ENCODE measurements around the gene MX1.
A peak's percentile ranks its signal among the peaks of the same experiment; 100 is the strongest.

Gene MX1

DNA sequence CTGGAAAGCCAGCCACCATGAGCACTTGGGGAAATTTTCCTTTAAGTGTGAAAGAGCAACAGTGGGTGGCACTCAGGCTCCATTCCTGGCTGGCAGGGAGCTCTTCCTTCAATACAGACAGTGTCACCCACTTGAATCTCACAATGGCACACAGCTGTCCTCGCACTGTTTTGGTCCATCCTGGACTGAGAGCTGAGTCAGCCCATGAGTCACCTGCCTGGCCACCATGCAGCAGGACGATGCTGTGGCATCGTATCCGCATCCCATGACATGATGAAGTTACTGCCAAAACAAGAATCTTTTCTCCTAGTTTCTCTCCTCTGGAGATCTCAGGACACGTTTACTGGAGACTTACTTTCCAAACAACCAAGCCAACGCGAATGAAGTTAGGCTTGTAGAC lies 75.9 kb downstream of the MX1 start:
- DNase-seq (no peak), ATAC-seq (no peak)
- H3K27me3 Mint-ChIP-seq: peaks cover 41% of the 10 kb centered on the region
- peaks cover 8% of the 10 kb centered on the region for H3K4me1 Mint-ChIP-seq
- no peak overlapping the region for H3K4me3 Mint-ChIP-seq
- no peaks in the 10 kb centered on the region for H3K9me3 Mint-ChIP-seq
- H3K27ac Mint-ChIP-seq: peak overlapping the region in 1 of 2 donors; percentile 3

DNA sequence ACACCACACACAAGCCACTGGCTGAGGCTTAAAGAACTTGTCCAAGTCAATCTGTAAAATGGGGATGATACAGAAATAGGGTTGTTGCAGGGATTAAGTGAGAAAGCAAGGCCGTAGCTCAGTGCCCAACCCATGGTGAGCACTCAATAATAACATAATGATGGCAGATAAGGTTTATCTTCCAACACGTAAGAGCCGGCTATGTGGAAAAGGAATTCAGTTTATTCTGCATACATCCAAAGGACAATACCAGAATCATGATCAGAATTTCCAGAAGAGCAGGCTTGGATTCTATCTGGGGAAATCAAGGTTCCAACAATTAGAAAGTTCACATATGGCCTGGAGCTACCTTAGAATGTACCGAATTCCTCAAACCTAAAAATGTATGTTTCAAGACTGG lies 77.3 kb downstream of the MX1 start:
- Mint-ChIP-seq H3K9me3 (no peaks in the 10 kb centered on the region), H3K27ac (no peak overlapping the region), H3K27me3 (peaks cover 48% of the 10 kb centered on the region), H3K4me1 (peaks cover 8% of the 10 kb centered on the region), H3K4me3 (no peak overlapping the region)
- DNase-seq (no peak), ATAC-seq (no peak)

DNA sequence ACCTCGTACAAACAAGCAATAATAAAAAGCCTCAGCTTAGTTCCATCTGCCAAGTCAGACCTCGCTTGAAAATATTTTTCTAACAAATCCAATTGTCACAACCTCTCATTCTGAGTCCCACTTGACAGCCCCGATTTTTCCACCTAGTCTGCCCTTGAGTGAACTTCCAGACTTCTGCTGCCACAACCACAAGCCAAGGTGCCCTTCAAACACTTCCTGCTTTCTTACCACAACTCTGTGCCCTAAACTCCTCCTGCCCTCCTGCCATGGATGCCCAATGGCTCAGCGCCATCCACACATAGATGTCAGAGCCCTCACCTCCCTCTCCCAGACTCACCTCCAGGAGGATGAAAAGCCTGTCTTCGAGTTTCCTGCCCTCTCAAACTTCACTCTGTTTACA lies 78.0 kb downstream of the MX1 start:
- peaks cover 13% of the 10 kb centered on the region for H3K4me1 Mint-ChIP-seq
- no peak for DNase-seq
- H3K4me3 Mint-ChIP-seq: no peak overlapping the region
- H3K9me3 Mint-ChIP-seq: no peaks in the 10 kb centered on the region
- no peak overlapping the region for H3K27ac Mint-ChIP-seq
- H3K27me3 Mint-ChIP-seq: peaks cover 55% of the 10 kb centered on the region
- ATAC-seq: no peak

DNA sequence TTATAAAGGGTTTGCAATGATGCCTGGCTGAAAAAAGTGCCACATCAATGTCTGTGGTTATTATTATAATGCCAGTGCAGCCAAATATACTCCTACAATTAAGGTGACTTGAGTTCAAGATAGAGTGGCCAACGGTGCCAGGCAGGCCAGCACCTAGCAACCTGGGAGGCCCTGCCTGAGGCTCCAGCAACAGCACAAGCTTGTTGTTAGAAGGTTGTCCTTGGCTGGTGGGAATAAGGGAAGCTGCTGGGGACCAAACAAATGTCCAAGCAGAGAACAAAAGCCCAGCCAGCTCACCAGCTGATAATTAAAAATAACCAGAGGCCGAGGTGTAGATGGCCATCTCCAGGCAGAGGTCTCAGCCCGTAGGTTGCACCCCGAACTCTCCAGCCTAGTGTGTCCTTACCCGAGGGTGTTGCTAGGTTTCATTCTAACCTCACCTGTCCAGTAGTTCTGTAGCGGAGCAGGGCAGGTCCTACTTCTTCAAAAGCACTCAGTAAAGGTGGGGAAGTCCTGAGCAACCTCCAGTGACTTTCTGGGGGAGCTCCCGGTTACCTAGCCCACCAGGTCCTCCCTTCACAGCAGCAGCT lies 80.1 kb downstream of the MX1 start:
- H3K9me3 Mint-ChIP-seq: no peaks in the 10 kb centered on the region
- DNase-seq (no peak), ATAC-seq (no peak)
- H3K27ac Mint-ChIP-seq: no peak overlapping the region
- peaks cover 15% of the 10 kb centered on the region for H3K4me1 Mint-ChIP-seq
- peaks cover 74% of the 10 kb centered on the region for H3K27me3 Mint-ChIP-seq
- H3K4me3 Mint-ChIP-seq: no peak overlapping the region

DNA sequence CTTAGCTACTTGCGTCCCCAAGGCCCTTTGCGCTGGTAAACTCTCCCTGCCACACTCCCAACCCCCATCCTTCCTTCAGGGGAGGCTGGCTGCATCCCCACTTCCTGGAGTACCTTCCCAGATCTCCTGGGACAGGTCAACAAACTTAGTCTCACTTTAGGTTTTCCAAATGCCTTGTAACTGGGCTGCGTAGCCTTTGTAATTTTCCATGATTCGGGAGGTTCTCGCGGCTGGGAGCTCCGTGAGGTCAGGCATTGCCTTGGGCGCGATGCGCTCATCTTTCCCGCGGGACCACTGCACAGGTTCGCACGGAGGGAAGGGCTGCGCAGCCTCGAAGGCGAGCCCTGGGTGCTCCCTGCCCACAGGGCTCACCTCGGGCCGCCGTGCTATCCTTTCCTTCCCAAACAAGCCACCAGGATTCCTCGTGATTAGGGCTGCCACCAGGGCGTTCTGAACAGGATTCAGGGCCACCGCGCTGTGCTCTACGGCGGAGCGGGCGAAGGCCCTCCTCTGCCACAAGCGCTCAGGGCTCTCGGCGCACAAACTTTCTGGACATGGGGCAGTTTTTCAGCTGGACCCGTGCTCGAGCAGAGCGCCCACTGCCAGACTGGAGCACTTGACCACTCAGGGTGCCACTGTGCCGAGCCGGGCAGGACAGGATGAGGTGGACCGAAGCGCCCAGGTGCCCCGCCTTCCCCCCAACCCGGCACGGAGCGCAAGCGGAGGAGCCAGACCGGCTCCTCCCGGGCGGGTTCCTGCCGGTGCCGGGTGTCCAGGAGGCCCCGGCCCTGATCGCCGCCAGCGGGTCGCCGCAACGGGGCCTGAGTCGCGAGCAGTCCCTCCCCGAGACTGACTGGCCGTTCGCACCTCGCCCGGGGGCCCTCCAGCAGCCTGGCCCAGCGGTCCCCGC lies 80.8 kb downstream of the MX1 start:
- no peak for ATAC-seq
- Mint-ChIP-seq H3K9me3 (no peaks in the 10 kb centered on the region), H3K27ac (no peak overlapping the region), H3K4me3 (no peak overlapping the region), H3K4me1 (peaks cover 15% of the 10 kb centered on the region), H3K27me3 (peaks cover 78% of the 10 kb centered on the region)
- DNase-seq: no peak

DNA sequence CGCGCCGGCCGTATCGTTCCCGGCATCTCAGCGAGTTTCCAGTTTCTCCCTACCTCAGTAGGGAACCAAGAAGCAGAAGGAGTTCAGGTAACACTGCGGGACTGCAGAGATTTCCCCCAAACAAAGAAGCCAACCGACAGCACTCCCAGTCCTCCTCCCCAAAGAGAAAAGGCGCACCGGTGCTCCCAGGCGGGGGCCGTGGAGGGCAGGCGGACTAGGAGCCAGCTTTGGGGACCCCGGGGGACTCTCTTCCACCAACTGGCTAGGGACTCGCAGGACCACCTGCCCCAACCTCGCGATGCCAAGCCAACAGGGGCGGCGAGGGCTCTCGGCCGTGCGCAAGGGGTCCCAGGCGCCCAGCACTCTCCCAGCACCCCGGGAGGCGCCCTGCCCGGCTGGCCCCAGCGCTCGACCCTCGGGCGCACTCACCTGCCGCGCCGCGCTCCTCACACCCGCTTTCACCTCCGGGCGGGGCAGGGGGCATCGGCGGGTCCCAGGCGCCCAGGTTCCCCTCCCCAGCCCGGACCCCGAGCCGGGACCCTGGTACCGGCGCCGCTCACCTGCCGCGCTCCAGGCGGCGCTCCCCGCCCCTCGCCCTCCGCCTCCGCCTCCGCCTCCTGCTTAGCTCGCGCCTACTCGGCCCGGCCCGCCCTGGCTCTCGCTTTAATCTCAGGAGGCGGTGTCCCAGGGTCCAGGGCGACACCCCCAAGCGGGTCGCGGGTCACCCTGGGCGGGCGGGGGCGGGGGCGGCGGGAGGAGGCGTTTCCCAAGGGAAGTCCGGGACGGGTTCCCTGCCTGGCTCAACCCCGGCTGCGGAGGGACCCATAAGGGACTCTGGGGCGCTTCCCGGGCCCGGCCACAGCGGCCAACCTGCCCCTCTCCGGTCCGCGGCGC lies 81.7 kb downstream of the MX1 start, which contains the start of gene TMPRSS2:
TMPRSS2 (minus strand) TSS at position 638 of the 894 bp plus-strand sequence. CDS start 10,025 bp downstream, outside the sequence.
- DNase-seq (no peak), ATAC-seq (peak; percentile 28)
- Mint-ChIP-seq H3K27ac (no peak within 1 kb of the TSS), H3K27me3 (peaks cover 73% of the 10 kb centered on the region), H3K4me3 (peak within 1 kb of the TSS in 1 of 2 donors; percentile 9), H3K9me3 (no peaks in the 10 kb centered on the region), H3K4me1 (peaks cover 15% of the 10 kb centered on the region)

DNA sequence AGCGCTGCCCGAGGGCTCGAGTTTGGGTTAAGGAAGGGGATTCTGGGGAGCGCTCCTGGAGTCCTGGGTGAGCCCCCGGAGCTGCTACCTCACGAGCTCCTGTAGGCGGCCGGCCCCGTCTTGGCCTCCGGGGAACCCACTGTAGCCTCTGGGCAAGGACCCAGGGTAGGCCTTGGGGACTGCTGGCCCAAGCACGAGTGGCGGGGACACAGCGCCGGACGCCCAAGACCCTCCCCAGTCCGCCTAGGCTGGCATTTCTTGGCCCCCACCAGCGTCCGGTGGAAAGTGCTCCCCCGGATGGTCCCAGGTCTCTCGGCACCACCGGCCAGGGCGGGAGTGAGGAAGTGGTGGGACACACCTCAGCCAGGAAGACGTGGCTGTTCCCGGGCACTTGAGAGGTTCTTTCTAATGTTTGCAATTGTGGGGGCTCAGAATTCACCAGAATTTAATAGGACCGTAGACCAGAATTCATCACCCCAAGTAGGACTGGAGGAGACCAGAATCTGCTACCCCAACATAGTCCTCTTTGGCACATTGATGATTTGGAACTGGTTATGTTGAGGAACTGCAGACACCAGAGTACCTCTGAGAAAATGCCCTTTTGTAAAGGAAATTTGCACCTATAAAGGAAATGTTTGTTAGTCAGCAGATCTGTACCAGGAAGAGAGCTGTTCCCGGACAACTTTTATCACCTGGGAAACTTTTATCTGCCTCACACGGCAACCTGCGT lies 82.5 kb downstream of the MX1 start:
- H3K27ac Mint-ChIP-seq: no peak overlapping the region
- no peaks in the 10 kb centered on the region for H3K9me3 Mint-ChIP-seq
- ATAC-seq (no peak), DNase-seq (no peak)
- peaks cover 73% of the 10 kb centered on the region for H3K27me3 Mint-ChIP-seq
- peaks cover 15% of the 10 kb centered on the region for H3K4me1 Mint-ChIP-seq
- H3K4me3 Mint-ChIP-seq: peak overlapping the region in 1 of 2 donors; percentile 9

All from stimulated activated naive CD8-positive, alpha-beta T cell treated with anti-CD3 and anti-CD28 coated beads, Interleukin-15, amount 100 ng/mL, for 72 hours (primary cell).